CD14-positive monocyte (primary cell): ENCODE measurements around the gene CNTN5. TPM values are rescaled to one million over a fixed set of nuclear protein-coding genes. Genes with fewer than 3 reads are reported as not detected.

Experiments used
- DNase-seq, 3 donors: peaks; one replicate each; pipeline ENCODE4 v3.0.0-alpha.2; 2011 to 2022
- H2AFZ ChIP-seq: 2 replicates; pipeline ENCODE4 v1.6.0; 2012; ENCODE audit warnings: mild to moderate bottlenecking, low read depth, low read length, inconsistent platforms; ENCODE audit not compliant: insufficient read depth, poor library complexity, severe bottlenecking
- H3K27ac ChIP-seq, 2 donors: 1 replicate in 1 of 2; 2 replicates in 1 of 2; pipeline ENCODE4 v1.5.1; 2012 to 2013; ENCODE audit warnings: low read length in 2 of 2, control low read depth in 1 of 2, inconsistent platforms in 1 of 2, low read depth in 1 of 2, mild to moderate bottlenecking in 1 of 2
- H3K27me3 ChIP-seq, 2 donors: one replicate each; pipeline versions ENCODE4 v1.6.0 to v1.6.1; 2011 to 2013; ENCODE audit warnings: low read length in 2 of 2; ENCODE audit not compliant: control insufficient read depth in 2 of 2, insufficient read depth in 2 of 2
- H3K36me3 ChIP-seq, 2 donors: replicated peaks in 1 of 2; 1 replicate in 1 of 2; 2 replicates in 1 of 2; pipeline versions ENCODE4 v1.5.1 to v1.6.1; 2012 to 2013; ENCODE audit warnings: low read length in 2 of 2, control low read depth in 1 of 2, inconsistent platforms in 1 of 2, mild to moderate bottlenecking in 1 of 2; ENCODE audit not compliant: insufficient read depth in 2 of 2, control insufficient read depth in 1 of 2
- H3K4me1 ChIP-seq, 2 donors: 1 replicate in 1 of 2; 2 replicates in 1 of 2; pipeline versions ENCODE4 v1.5.1 to v1.6.1; 2012 to 2013; ENCODE audit warnings: low read length in 2 of 2, control low read depth in 1 of 2, inconsistent platforms in 1 of 2, mild to moderate bottlenecking in 1 of 2, moderate library complexity in 1 of 2; ENCODE audit not compliant: insufficient read depth in 2 of 2, control insufficient read depth in 1 of 2
- H3K4me2 ChIP-seq: replicated peaks from 2 replicates; pipeline ENCODE3; 2012; ENCODE audit warnings: low read length, moderate library complexity, mild to moderate bottlenecking; ENCODE audit not compliant: poor library complexity, severe bottlenecking; ENCODE audit errors: extremely low read depth
- H3K4me3 ChIP-seq, 3 experiments: fragments of 200-600 bp in 1 of 3; sonication (generic) in 1 of 3; replicated peaks in 1 of 3; 1 replicate in 2 of 3; 2 replicates in 1 of 3; pipeline ENCODE4 v1.5.1; 2011 to 2013; ENCODE audit warnings: low read length in 3 of 3, mild to moderate bottlenecking in 3 of 3, control low read depth in 2 of 3, low read depth in 2 of 3, inconsistent platforms in 1 of 3, moderate library complexity in 1 of 3
- H3K79me2 ChIP-seq: 2 replicates; pipeline ENCODE4 v1.6.0; 2012; ENCODE audit warnings: mild to moderate bottlenecking, control low read depth, inconsistent platforms, low read length, moderate library complexity; ENCODE audit not compliant: insufficient read depth
- H3K9ac ChIP-seq: 2 replicates; pipeline ENCODE4 v1.6.0; 2017; ENCODE audit warnings: low read length, mild to moderate bottlenecking; ENCODE audit not compliant: insufficient read depth, poor library complexity, severe bottlenecking
- H3K9me3 ChIP-seq, 2 donors: replicated peaks in 1 of 2; 1 replicate in 1 of 2; 2 replicates in 1 of 2; pipeline versions ENCODE4 v1.5.1 to v1.6.1; 2012 to 2013; ENCODE audit warnings: low read length in 2 of 2, control low read depth in 1 of 2; ENCODE audit not compliant: control insufficient read depth in 1 of 2, insufficient read depth in 1 of 2
- H4K20me1 ChIP-seq: 2 replicates; pipeline ENCODE4 v1.6.0; 2012; ENCODE audit warnings: mild to moderate bottlenecking, low read length, control low read depth, moderate library complexity; ENCODE audit not compliant: insufficient read depth
- H3K27ac Mint-ChIP-seq, 7 donors: one replicate each; pipeline ENCODE4 v1.8.0; 2020; ENCODE audit warnings: mild to moderate bottlenecking in 7 of 7, mixed read lengths in 7 of 7, moderate library complexity in 6 of 7, inconsistent platforms in 2 of 7
- H3K27me3 Mint-ChIP-seq, 3 donors: one replicate each; pipeline ENCODE4 v1.8.0; 2021 to 2022; ENCODE audit warnings: low read depth in 3 of 3, mild to moderate bottlenecking in 3 of 3, mixed read lengths in 3 of 3, moderate library complexity in 3 of 3, inconsistent platforms in 1 of 3
- H3K36me3 Mint-ChIP-seq, 2 donors: one replicate each; pipeline ENCODE4 v1.8.0; 2020; ENCODE audit warnings: mixed read lengths in 2 of 2, inconsistent platforms in 1 of 2, mild to moderate bottlenecking in 1 of 2
- H3K4me1 Mint-ChIP-seq: one replicate; pipeline ENCODE4 v1.8.0; 2020; ENCODE audit warnings: mild to moderate bottlenecking, mixed read lengths
- H3K4me3 Mint-ChIP-seq, 2 donors: one replicate each; pipeline ENCODE4 v1.8.0; 2020; ENCODE audit warnings: mild to moderate bottlenecking in 2 of 2, mixed read lengths in 2 of 2, moderate library complexity in 1 of 2
- H3K9me3 Mint-ChIP-seq, 7 donors: one replicate each; pipeline ENCODE4 v1.8.0; 2020 to 2022; ENCODE audit warnings: mixed read lengths in 7 of 7, mild to moderate bottlenecking in 6 of 7, moderate library complexity in 6 of 7, inconsistent platforms in 2 of 7
- CTCF ChIP-seq: fragments of 200-600 bp; IDR thresholded peaks from one replicate; pipeline ENCODE4 v1.8.0; 2022; ENCODE audit warnings: antibody characterized with exemption, mild to moderate bottlenecking
- WGBS: methylation state at CpG from one replicate; pipeline ENCODE4 v1.1.5; 2013; ENCODE audit warnings: missing lambda C conversion rate; ENCODE audit not compliant: insufficient coverage; 5-methylcytosine and 5-hydroxymethylcytosine counted together
- intact Hi-C, 2 donors: fragments of 100-400 bp; cut with micrococcal nuclease; formaldehyde crosslinking; loops; one replicate each; pipeline versions ENCODE4 v1.15.0 to v1.15.1; 2023
- polyA plus RNA-seq, 3 donors: library from polyadenylated mRNA; depleted of rRNA in 1 of 3; unstranded in 2 of 3; stranded (reverse) in 1 of 3; fragments of 300-500 nt in 2 of 3; fragments of >200 nt in 1 of 3; fragmentation: Illumina TruSeq in 2 of 3; gene quantifications; 1 replicate in 2 of 3; 2 replicates in 1 of 3; pipeline ENCODE4 v1.2.3, GENCODE V29; 2012 to 2021

Gene CNTN5
- polyA plus RNA-seq, 3 donors: not detected

GRCh38 chr11:99670067-99670676 lies 649.4 kb downstream of the CNTN5 start:
- H4K20me1 ChIP-seq: no peaks in the 10 kb centered on the region
- no peak for DNase-seq
- H3K4me2 ChIP-seq: no peak overlapping the region
- H3K27ac ChIP-seq: no peak overlapping the region
- Mint-ChIP-seq H3K4me3 (no peak overlapping the region), H3K27me3 (no peaks in the 10 kb centered on the region), H3K9me3 (peaks cover 0 to 4% (median 0%) of the 10 kb centered on the region in 7 donors), H3K36me3 (no peaks in the 10 kb centered on the region), H3K4me1 (no peaks in the 10 kb centered on the region), H3K27ac (no peak overlapping the region)
- no peaks in the 10 kb centered on the region for H3K79me2 ChIP-seq
- WGBS: 71% methylated on average over 1 of the region's 2 CpGs
- no peak for TF ChIP-seq CTCF
- intact Hi-C loops: no loop called here
- no peak overlapping the region for H3K9ac ChIP-seq
- no peak overlapping the region for H3K4me3 ChIP-seq
- H3K36me3 ChIP-seq: no peaks in the 10 kb centered on the region
- no peaks in the 10 kb centered on the region for H3K4me1 ChIP-seq
- H2AFZ ChIP-seq: no peak overlapping the region
- H3K9me3 ChIP-seq: peaks cover 0 to 3% of the 10 kb centered on the region in 2 donors
- H3K27me3 ChIP-seq: no peaks in the 10 kb centered on the region

GRCh38 chr11:99671808-99672409 lies 651.2 kb downstream of the CNTN5 start:
- Histone ChIP-seq H3K9me3 (peaks cover 0 to 3% of the 10 kb centered on the region in 2 donors), H3K9ac (no peak overlapping the region), H3K4me1 (no peaks in the 10 kb centered on the region), H3K36me3 (no peaks in the 10 kb centered on the region), H4K20me1 (no peaks in the 10 kb centered on the region), H3K79me2 (no peaks in the 10 kb centered on the region), H3K27ac (no peak overlapping the region), H2AFZ (no peak overlapping the region), H3K4me2 (no peak overlapping the region), H3K27me3 (no peaks in the 10 kb centered on the region), H3K4me3 (no peak overlapping the region)
- no peaks in the 10 kb centered on the region for H3K4me1 Mint-ChIP-seq
- no peak for DNase-seq
- WGBS: 100% methylated on average over 2 of the region's 8 CpGs
- H3K27me3 Mint-ChIP-seq: no peaks in the 10 kb centered on the region
- H3K4me3 Mint-ChIP-seq: no peak overlapping the region
- H3K27ac Mint-ChIP-seq: no peak overlapping the region
- H3K36me3 Mint-ChIP-seq: no peaks in the 10 kb centered on the region
- H3K9me3 Mint-ChIP-seq: peaks cover 0 to 4% (median 0%) of the 10 kb centered on the region in 7 donors
- no peak for TF ChIP-seq CTCF
- intact Hi-C loops: no loop called here
